ENCODE measurements around the gene DFFB.

DFFB gene

DNA sequence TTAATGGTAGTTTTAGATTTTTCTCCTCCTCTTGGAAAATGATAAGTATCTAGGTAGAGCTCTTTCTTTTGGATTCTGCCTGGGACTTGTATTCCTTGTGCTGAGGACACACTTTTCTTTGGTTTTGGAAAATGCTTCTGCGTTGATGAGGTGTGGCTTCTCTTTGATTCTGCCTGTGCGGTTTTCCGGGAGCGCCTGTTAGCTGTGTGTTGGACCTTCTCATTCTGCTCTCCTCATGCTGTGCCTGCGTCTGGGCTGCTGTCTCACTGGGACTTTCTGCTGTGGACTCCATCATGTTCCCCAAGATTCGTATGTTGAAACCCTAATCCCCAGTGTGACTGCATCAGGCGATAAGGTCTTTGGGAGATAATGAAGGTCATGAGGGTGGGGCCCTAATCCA is 21.8 kb downstream of the DFFB start:
- Histone ChIP-seq H3K9me3 (replicated peaks; ENCODE audit: low read length) (no peaks in the 10 kb centered on the region), H3K4me2 (ENCODE audit: low read length) (no peak overlapping the region), H3K4me1 (ENCODE audit: control insufficient read depth, insufficient read depth, low read length) (no peaks in the 10 kb centered on the region), H3K36me3 (ENCODE audit: insufficient read depth, low read length) (peaks cover 12% of the 10 kb centered on the region), H3K4me3 (ENCODE audit: low read length) (no peak overlapping the region), H3K9ac (ENCODE audit: low read depth, low read length) (no peak overlapping the region), H3K27me3 (ENCODE audit: control insufficient read depth, insufficient read depth, low read length) (no peaks in the 10 kb centered on the region)

DNA sequence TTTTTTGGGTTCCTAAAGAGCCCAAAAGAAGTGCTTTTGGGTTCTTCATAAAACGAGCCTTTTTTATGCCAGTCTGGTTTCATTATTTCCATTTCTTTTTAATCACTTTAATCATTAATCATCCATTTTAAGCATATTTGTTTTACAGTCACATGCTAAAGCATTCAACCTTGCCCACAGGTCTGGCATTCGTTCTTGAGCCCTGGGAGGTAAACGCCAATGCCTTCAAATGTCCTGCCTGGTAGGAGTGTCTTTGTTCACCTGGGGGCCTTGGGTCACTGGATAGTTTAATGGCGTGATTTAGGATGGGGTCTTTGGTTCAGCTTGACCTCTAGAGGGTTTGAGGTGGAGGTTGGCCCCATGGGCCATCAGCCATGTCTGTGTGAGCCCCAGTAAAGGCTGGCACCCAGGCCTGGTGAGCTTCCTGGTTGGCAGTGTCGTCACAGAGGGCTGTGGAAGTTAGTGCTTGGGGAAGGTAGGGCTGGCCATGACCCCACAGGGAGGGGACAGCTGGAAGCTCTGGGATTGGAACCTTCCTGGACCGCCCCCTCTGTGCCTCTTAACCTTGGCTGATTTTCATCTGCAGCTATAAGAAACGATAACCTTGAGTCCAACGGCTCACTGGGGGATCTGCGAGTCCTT is 22.6 kb downstream of the DFFB start:
- peaks cover 12% of the 10 kb centered on the region for H3K36me3 ChIP-seq (ENCODE audit: insufficient read depth, low read length)
- H3K4me2 ChIP-seq (ENCODE audit: low read length): no peak overlapping the region
- H3K4me3 ChIP-seq (ENCODE audit: low read length): no peak overlapping the region

DNA sequence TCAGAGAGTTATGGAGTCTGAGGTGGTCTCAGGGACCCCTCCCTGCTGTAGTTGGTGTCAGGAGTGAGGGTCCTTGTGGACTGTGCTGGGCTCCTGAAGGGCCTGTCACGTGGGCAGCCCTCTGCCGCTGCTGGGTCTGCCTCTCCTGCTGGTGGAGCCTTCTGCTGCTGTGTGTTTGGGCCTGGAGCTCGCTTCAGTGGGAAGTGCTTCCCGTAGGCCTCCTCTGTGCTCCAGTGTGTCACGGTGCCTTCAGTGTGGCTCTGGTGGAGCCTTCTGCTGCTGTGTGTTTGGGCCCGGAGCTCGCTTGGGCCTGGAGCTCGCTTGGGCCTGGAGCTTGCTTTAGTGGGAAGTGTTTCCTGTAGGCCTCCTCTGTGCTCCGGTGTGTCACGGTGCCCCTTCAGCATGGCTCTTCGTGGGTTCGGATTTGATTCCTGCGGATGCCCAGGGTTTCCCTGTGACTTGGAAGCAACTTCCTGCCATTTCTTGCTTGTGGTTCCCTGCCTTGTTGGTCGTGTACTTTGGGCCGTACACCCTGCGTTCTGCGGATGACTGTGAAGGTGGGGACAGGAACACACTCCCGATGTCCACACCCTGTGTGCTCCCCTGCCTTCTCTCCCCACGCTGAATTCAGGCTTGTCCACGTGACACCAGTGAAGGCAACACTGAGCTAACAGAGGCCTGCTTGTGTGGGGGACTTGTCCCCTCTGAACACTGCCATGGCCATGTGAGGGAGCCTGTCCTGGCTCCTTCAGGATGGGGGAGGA is 23.3 kb downstream of the DFFB start:
- H3K4me1 ChIP-seq (ENCODE audit: control insufficient read depth, insufficient read depth, low read length): no peaks in the 10 kb centered on the region
- no peak overlapping the region for H3K4me3 ChIP-seq (ENCODE audit: low read length)
- H3K4me2 ChIP-seq (ENCODE audit: low read length): no peak overlapping the region
- H3K9me3 ChIP-seq (replicated peaks; ENCODE audit: low read length): no peaks in the 10 kb centered on the region
- no peaks in the 10 kb centered on the region for H3K27me3 ChIP-seq (ENCODE audit: control insufficient read depth, insufficient read depth, low read length)
- H3K36me3 ChIP-seq (ENCODE audit: insufficient read depth, low read length): peaks cover 15% of the 10 kb centered on the region
- no peak overlapping the region for H3K9ac ChIP-seq (ENCODE audit: low read depth, low read length)

More for the DNA sequence above, 22.6 kb downstream of the DFFB start:
- Histone ChIP-seq H3K9me3 (replicated peaks; ENCODE audit: low read length) (no peaks in the 10 kb centered on the region), H3K4me1 (ENCODE audit: control insufficient read depth, insufficient read depth, low read length) (no peaks in the 10 kb centered on the region), H3K27me3 (ENCODE audit: control insufficient read depth, insufficient read depth, low read length) (no peaks in the 10 kb centered on the region), H3K9ac (ENCODE audit: low read depth, low read length) (no peak overlapping the region)

- no peaks in the 10 kb centered on the region for H3K9me3 ChIP-seq (replicated peaks; ENCODE audit: low read length)
- H3K4me3 ChIP-seq (ENCODE audit: low read length): no peak overlapping the region
- no peak overlapping the region for H3K4me2 ChIP-seq (ENCODE audit: low read length)
- H3K27me3 ChIP-seq (ENCODE audit: control insufficient read depth, insufficient read depth, low read length): no peaks in the 10 kb centered on the region
- H3K9ac ChIP-seq (ENCODE audit: low read depth, low read length): no peak overlapping the region
- no peaks in the 10 kb centered on the region for H3K4me1 ChIP-seq (ENCODE audit: control insufficient read depth, insufficient read depth, low read length)
- H3K36me3 ChIP-seq (ENCODE audit: insufficient read depth, low read length): peaks cover 15% of the 10 kb centered on the region
These were observed 23.9 kb downstream of the DFFB start for GRCh38 chr1:3881193-3881480.

DNA sequence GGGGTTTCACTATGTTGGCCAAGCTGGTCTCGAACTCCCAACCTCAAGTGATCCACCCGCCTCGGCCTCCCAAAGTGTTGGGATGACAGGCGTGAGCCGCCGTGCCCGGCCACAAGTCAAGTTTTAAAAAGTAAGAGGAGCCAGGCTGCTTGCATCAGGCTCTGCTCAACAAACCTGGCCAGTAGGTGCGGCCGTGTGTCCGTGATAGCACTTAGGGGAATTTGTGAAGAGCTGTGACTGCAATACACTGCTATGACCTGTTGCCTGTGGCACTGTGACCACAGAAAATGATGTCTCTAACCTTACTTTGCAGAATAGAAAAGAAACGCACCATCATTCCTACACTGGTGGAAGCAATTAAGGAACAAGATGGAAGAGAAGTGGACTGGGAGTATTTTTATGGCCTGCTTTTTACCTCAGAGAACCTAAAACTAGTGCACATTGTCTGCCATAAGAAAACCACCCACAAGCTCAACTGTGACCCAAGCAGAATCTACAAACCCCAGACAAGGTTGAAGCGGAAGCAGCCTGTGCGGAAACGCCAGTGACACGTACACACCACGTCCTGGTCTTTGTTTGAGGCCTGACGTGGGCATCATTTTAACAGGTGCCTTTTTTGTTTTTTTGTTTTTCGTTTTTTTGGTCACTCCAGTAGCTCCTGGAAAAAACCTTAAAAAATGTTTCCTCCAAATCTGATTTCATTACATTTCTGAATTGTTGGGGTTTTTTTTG is 26.1 kb downstream of the DFFB start:
- H3K4me2 ChIP-seq (ENCODE audit: low read length): no peak overlapping the region
- H3K4me1 ChIP-seq (ENCODE audit: control insufficient read depth, insufficient read depth, low read length): no peaks in the 10 kb centered on the region
- H3K9ac ChIP-seq (ENCODE audit: low read depth, low read length): no peak overlapping the region
- no peaks in the 10 kb centered on the region for H3K9me3 ChIP-seq (replicated peaks; ENCODE audit: low read length)
- H3K36me3 ChIP-seq (ENCODE audit: insufficient read depth, low read length): peaks cover 28% of the 10 kb centered on the region
- no peak overlapping the region for H3K4me3 ChIP-seq (ENCODE audit: low read length)
- no peaks in the 10 kb centered on the region for H3K27me3 ChIP-seq (ENCODE audit: control insufficient read depth, insufficient read depth, low read length)

DNA sequence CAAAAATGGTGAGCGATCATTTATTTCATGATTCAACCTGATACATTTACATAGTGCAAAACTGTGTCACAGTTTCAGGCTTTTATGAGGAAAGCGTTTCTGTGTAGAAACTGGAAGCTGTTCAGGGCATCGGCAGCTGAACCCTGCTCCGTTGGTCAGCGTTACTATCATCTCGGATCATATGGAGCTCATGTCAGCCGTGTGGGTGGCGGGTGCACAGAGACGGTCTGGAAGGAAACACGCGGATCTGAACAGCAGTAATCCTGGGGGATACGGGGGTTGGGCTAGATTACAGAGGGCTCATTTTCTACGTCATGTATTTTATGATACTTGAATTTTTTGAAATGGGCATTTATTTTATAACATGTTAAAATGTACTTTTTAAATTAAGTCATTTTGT is 27.7 kb downstream of the DFFB start:
- no peak overlapping the region for H3K4me3 ChIP-seq (ENCODE audit: low read length)
- H3K36me3 ChIP-seq (ENCODE audit: insufficient read depth, low read length): peaks cover 30% of the 10 kb centered on the region
- H3K4me2 ChIP-seq (ENCODE audit: low read length): no peak overlapping the region
- H3K4me1 ChIP-seq (ENCODE audit: control insufficient read depth, insufficient read depth, low read length): no peaks in the 10 kb centered on the region
- no peak overlapping the region for H3K9ac ChIP-seq (ENCODE audit: low read depth, low read length)
- no peaks in the 10 kb centered on the region for H3K27me3 ChIP-seq (ENCODE audit: control insufficient read depth, insufficient read depth, low read length)
- no peaks in the 10 kb centered on the region for H3K9me3 ChIP-seq (replicated peaks; ENCODE audit: low read length)

DNA sequence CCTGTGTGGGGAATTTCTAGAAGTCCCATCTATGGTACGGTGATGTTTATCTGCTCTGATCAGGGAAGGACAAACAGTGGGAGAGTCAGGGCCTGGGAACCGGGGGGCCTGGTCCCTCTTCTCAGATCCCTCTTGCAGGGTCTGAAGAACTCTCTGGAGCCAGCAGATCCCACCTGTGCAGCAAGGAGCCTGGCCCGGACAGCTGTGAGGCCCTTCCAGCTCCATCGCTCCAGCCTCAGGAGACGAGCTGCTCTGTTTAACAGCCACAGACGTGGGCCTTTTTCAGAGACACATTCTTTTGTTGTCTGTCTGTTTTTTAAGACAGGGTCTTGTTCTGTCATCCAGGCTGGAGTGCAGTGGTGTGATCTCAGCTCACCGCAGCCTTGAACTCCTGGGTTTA is 28.3 kb downstream of the DFFB start:
- Histone ChIP-seq H3K27me3 (ENCODE audit: control insufficient read depth, insufficient read depth, low read length) (no peaks in the 10 kb centered on the region), H3K9me3 (replicated peaks; ENCODE audit: low read length) (no peaks in the 10 kb centered on the region), H3K4me1 (ENCODE audit: control insufficient read depth, insufficient read depth, low read length) (no peaks in the 10 kb centered on the region), H3K4me2 (ENCODE audit: low read length) (no peak overlapping the region), H3K36me3 (ENCODE audit: insufficient read depth, low read length) (peaks cover 33% of the 10 kb centered on the region), H3K9ac (ENCODE audit: low read depth, low read length) (no peak overlapping the region), H3K4me3 (ENCODE audit: low read length) (no peak overlapping the region)

GRCh38 chr1:3886106-3886670 is 28.9 kb downstream of the DFFB start:
- no peak overlapping the region for H3K9ac ChIP-seq (ENCODE audit: low read depth, low read length)
- no peaks in the 10 kb centered on the region for H3K9me3 ChIP-seq (replicated peaks; ENCODE audit: low read length)
- no peak overlapping the region for H3K4me2 ChIP-seq (ENCODE audit: low read length)
- H3K4me1 ChIP-seq (ENCODE audit: control insufficient read depth, insufficient read depth, low read length): no peaks in the 10 kb centered on the region
- H3K4me3 ChIP-seq (ENCODE audit: low read length): no peak overlapping the region
- no peaks in the 10 kb centered on the region for H3K27me3 ChIP-seq (ENCODE audit: control insufficient read depth, insufficient read depth, low read length)
- H3K36me3 ChIP-seq (ENCODE audit: insufficient read depth, low read length): peaks cover 38% of the 10 kb centered on the region

DNA sequence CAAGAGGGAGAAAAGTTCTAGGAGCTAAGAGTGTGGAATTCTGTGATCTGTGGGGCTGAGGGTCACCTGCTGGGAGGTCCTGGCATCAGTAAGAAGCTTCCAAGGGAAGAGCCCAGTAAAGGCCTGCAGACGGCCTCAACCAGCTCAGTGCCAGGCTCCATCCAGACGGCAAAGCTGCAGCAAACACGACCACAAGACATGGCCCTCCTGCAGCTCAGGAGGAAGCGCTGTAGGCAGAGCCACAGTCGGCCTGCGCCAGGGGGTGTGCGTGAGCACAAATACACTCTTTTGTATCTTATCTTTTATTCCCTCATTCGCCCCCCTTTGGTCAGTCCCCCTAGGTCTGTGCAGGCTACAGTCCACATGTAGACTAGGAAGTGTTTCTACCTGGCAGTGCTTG is 29.4 kb downstream of the DFFB start:
- H3K4me2 ChIP-seq (ENCODE audit: low read length): no peak overlapping the region
- H3K4me1 ChIP-seq (ENCODE audit: control insufficient read depth, insufficient read depth, low read length): no peaks in the 10 kb centered on the region
- no peak overlapping the region for H3K9ac ChIP-seq (ENCODE audit: low read depth, low read length)
- H3K36me3 ChIP-seq (ENCODE audit: insufficient read depth, low read length): peaks cover 41% of the 10 kb centered on the region
- no peak overlapping the region for H3K4me3 ChIP-seq (ENCODE audit: low read length)
- H3K9me3 ChIP-seq (replicated peaks; ENCODE audit: low read length): no peaks in the 10 kb centered on the region
- no peaks in the 10 kb centered on the region for H3K27me3 ChIP-seq (ENCODE audit: control insufficient read depth, insufficient read depth, low read length)

DNA sequence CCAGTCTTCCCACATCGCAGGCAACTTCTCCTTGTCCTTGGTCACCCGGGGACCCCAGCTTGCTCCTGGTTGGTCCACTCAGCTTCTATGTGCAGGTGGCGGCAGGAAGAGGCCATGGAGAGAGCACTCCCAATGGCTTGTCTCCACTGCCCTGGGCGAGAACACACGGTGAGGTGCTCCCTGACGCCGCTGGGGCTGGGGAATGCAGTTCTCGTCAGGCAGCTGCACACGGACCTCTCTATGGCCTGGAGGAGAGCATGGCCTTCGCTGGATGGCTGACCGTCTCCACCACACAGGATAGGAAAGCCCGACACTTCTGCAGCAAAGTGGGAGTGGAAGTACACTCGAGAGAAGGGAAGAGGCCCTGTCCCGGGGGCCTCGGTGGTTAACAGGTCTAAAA is 31.0 kb downstream of the DFFB start:
- no peak overlapping the region for H3K4me3 ChIP-seq (ENCODE audit: low read length)
- no peaks in the 10 kb centered on the region for H3K9me3 ChIP-seq (replicated peaks; ENCODE audit: low read length)
- no peak overlapping the region for H3K9ac ChIP-seq (ENCODE audit: low read depth, low read length)
- H3K36me3 ChIP-seq (ENCODE audit: insufficient read depth, low read length): peaks cover 48% of the 10 kb centered on the region
- no peak overlapping the region for H3K4me2 ChIP-seq (ENCODE audit: low read length)
- no peaks in the 10 kb centered on the region for H3K4me1 ChIP-seq (ENCODE audit: control insufficient read depth, insufficient read depth, low read length)
- H3K27me3 ChIP-seq (ENCODE audit: control insufficient read depth, insufficient read depth, low read length): no peaks in the 10 kb centered on the region

GRCh38 chr1:3889936-3890335 is 32.7 kb downstream of the DFFB start:
- Histone ChIP-seq H3K4me1 (ENCODE audit: control insufficient read depth, insufficient read depth, low read length) (no peaks in the 10 kb centered on the region), H3K4me2 (ENCODE audit: low read length) (no peak overlapping the region), H3K36me3 (ENCODE audit: insufficient read depth, low read length) (peaks cover 47% of the 10 kb centered on the region), H3K27me3 (ENCODE audit: control insufficient read depth, insufficient read depth, low read length) (no peaks in the 10 kb centered on the region), H3K9me3 (replicated peaks; ENCODE audit: low read length) (no peaks in the 10 kb centered on the region), H3K4me3 (ENCODE audit: low read length) (no peak overlapping the region), H3K9ac (ENCODE audit: low read depth, low read length) (no peak overlapping the region)

Measured in skeletal muscle satellite cell (primary cell).